ENCODE data around the gene C17orf67. TPM values are rescaled to one million over a fixed set of nuclear protein-coding genes. Genes with fewer than 3 reads are reported as not detected.

Gene C17orf67
- total and polyA plus RNA-seq, 2 of the 8 experiments (the other 6 are each of a cell fraction or from before 2014, with no cell fraction given): 0.67 to 2.2 TPM

DNA sequence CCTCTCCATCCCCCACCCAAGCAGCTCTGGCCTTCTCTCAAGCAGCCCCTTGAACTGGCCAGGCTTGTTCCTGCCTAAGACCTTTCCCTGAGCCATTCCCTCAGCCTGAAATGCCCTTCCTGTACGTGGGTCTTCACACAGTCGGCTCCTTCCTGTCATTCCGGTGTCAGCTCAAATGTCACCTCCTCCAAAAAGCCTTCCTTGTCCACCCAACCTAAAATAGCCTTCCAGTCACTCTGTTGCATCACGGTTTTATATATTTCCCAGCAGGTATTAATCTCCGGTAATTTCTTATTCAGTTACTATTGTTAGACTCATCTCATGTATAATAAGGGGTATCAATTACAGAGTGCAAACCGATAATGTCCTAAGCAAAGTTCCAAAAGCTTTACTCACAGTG, 51.8 kb downstream of the C17orf67 start:
- Histone ChIP-seq H2BK12ac (ENCODE audit: low read depth, low read length) (no peak overlapping the region), H3K23ac (ENCODE audit: insufficient read length) (no peak overlapping the region), H3K4ac (replicated peaks; ENCODE audit: insufficient read length, low read depth, low read length) (no peak overlapping the region), H3K14ac (ENCODE audit: insufficient read length) (no peak overlapping the region), H3K36me3 (ENCODE audit: control insufficient read depth in 2 of 4, insufficient read depth in 4 of 4, low read length in 3 of 4) (no peaks in the 10 kb centered on the region), H2AK5ac (ENCODE audit: low read depth, low read length) (no peak overlapping the region), H3K79me2 (ENCODE audit: control insufficient read depth in 1 of 2, insufficient read depth in 2 of 2, low read length in 2 of 2) (no peaks in the 10 kb centered on the region), H4K20me1 (replicated peaks in 1 of 2; ENCODE audit: control insufficient read depth in 1 of 2, insufficient read depth in 2 of 2, low read length in 2 of 2) (no peaks in the 10 kb centered on the region), H3K4me2 (ENCODE audit: insufficient read depth in 1 of 2, low read depth in 2 of 2, low read length in 2 of 2) (no peak overlapping the region), H4K8ac (ENCODE audit: extremely low read depth, insufficient read depth, low read length) (no peak overlapping the region), H2BK120ac (replicated peaks; ENCODE audit: low read depth, low read length) (no peak overlapping the region), H2BK5ac (ENCODE audit: low read depth, low read length) (no peak overlapping the region), H4K91ac (replicated peaks; ENCODE audit: insufficient read length, low read length) (no peak overlapping the region), H3K18ac (ENCODE audit: extremely low read depth, low read length) (no peak overlapping the region), H4K5ac (ENCODE audit: insufficient read length, low read depth, low read length) (no peak overlapping the region), H3K23me2 (ENCODE audit: low read depth, low read length) (no peaks in the 10 kb centered on the region), H3K56ac (replicated peaks; ENCODE audit: insufficient read length, low read depth, low read length) (no peak overlapping the region), H3K27ac (ENCODE audit: low read depth, low read length) (no peak overlapping the region), H2AFZ (ENCODE audit: low read length) (no peak overlapping the region), H3K4me1 (replicated peaks in 1 of 4; ENCODE audit: control insufficient read depth in 3 of 4, insufficient read depth in 4 of 4, low read length in 3 of 4) (peaks cover 0 to 3% (median under 1%) of the 10 kb centered on the region in 4 experiments; a peak in 4 of 7 replicates), H2BK15ac (ENCODE audit: low read length) (no peak overlapping the region), H3K4me3 (ENCODE audit: extremely low read depth in 1 of 4, insufficient read depth in 2 of 4, low read depth in 3 of 4, low read length in 4 of 4) (no peak overlapping the region), H3K9ac (replicated peaks in 1 of 4; ENCODE audit: extremely low read depth in 1 of 4, low read depth in 3 of 4, low read length in 3 of 4) (no peak overlapping the region), H3K27me3 (replicated peaks in 1 of 4; ENCODE audit: control insufficient read depth in 3 of 4, extremely low read depth in 1 of 4, insufficient read depth in 3 of 4, low read length in 3 of 4) (peaks cover 0 to 22% (median 13%) of the 10 kb centered on the region in 4 experiments; a peak in 5 of 7 replicates), H2BK20ac (ENCODE audit: low read length) (no peak overlapping the region), H3K9me3 (ENCODE audit: insufficient read depth in 2 of 2, low read depth in 1 of 2, low read length in 1 of 2) (no peaks in the 10 kb centered on the region), H3K79me1 (ENCODE audit: low read depth, low read length) (no peaks in the 10 kb centered on the region)
- ChIA-PET CTCF (ENCODE audit: partially characterized antibody) (interaction anchor here (0.5 to 4.5 kb wide), 8 partner anchors 10 to 1303 kb away, joined by 3 to 31 read pairs (median 16); partner anchors contain the start of gene NOG), POLR2A (ENCODE audit: partially characterized antibody) (no interaction called here)
- no peak for FAIRE-seq
- WGBS, 2 experiments (ENCODE audit: extremely low coverage in 1 of 2, insufficient coverage in 1 of 2, insufficient read length in 1 of 2, insufficient replicate concordance in 2 of 2, low coverage in 1 of 2, low lambda C conversion rate in 2 of 2, missing lambda C conversion rate in 1 of 2): 73% methylated on average over 6 of the region's 6 CpGs; no CpG with 5 or more reads in 1 of the 2 experiments
- DNase-seq (ENCODE audit: low read depth in 1 of 2, low spot score in 2 of 2): no peak
- TF ChIP-seq SRF (IDR thresholded peaks at IDR 0.05; ENCODE audit: low read depth, low read length): no peak
- no peak for TF ChIP-seq RFX5 (IDR thresholded peaks at IDR 0.05; ENCODE audit: borderline replicate concordance, low read depth, low read length)
- no peak for TF ChIP-seq TEAD4 (IDR thresholded peaks at IDR 0.05; ENCODE audit: low read depth, low read length)
- TF ChIP-seq, protein P1, sequence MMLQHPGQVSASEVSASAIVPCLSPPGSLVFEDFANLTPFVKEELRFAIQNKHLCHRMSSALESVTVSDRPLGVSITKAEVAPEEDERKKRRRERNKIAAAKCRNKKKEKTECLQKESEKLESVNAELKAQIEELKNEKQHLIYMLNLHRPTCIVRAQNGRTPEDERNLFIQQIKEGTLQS (IDR thresholded peaks at IDR 0.05; ENCODE audit: insufficient read depth, low read depth, low read length): no peak
- no peak for TF ChIP-seq CEBPB (IDR thresholded peaks at IDR 0.05; ENCODE audit: low read depth, low read length)
- no peak for TF ChIP-seq CREB1 (IDR thresholded peaks at IDR 0.05)
- TF ChIP-seq RXRA (IDR thresholded peaks at IDR 0.05; ENCODE audit: insufficient read depth, low read depth, low read length): no peak
- no peak for TF ChIP-seq JUN (IDR thresholded peaks at IDR 0.05; ENCODE audit: low read depth, low read length)
- TF ChIP-seq, protein P2, sequence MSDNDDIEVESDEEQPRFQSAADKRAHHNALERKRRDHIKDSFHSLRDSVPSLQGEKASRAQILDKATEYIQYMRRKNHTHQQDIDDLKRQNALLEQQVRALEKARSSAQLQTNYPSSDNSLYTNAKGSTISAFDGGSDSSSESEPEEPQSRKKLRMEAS (IDR thresholded peaks at IDR 0.05): no peak
- TF ChIP-seq SP4 (IDR thresholded peaks at IDR 0.05; ENCODE audit: low read length): no peak
- TF ChIP-seq RAD21 (IDR thresholded peaks at IDR 0.05 in 1 of 2, conservative IDR thresholded peaks at IDR 0.05 in 1 of 2; ENCODE audit: low read depth in 2 of 2, low read length in 2 of 2): no peak
- no peak for TF ChIP-seq KDM4A (IDR thresholded peaks at IDR 0.05; ENCODE audit: low read depth, low read length, severe bottlenecking)
- no peak for TF ChIP-seq EZH2 (IDR thresholded peaks at IDR 0.05; ENCODE audit: low read depth, low read length, severe bottlenecking)
- TF ChIP-seq HDAC2 (IDR thresholded peaks at IDR 0.05; ENCODE audit: borderline replicate concordance in 1 of 2, low read depth in 2 of 2, low read length in 2 of 2): no peak

Data from H1 (cell line).